Endothelial cell of umbilical vein (primary cell): Measurements from ENCODE around the gene TFAP2A. TPM values are rescaled to one million over a fixed set of nuclear protein-coding genes. Genes with fewer than 3 reads are reported as not detected.

Experiments used
- BruUV-seq: library from RNA; stranded (reverse); fragments of 400-500 nt; replicated peaks from 2 replicates; lab custom pipeline; 2021; lab: Mats Ljungman, UMichigan
- CTCF ChIA-PET: fragments of 300-600, 350-600 bp; sonication (Branson Sonifier 250); formaldehyde crosslinking; loops from one replicate; lab custom pipeline; 2021; ENCODE audit warnings: antibody characterized with exemption, inconsistent platforms; lab: Charles Lee
- POLR2A ChIA-PET: fragments of 300-600, 350-600 bp; sonication (Branson Sonifier 250); formaldehyde crosslinking; loops from one replicate; lab custom pipeline; 2021; ENCODE audit warnings: antibody characterized with exemption, inconsistent platforms; lab: Charles Lee
- DNase-seq: peaks from one replicate; pipeline ENCODE4 v3.0.0-alpha.2; 2011; ENCODE audit warnings: low read depth, low spot score
- FAIRE-seq: peaks from 2 replicates; lab custom pipeline; 2011; peaks lifted over from hg19 to GRCh38; lab: Jason Lieb, UNC
- H2AFZ ChIP-seq: 2 replicates; pipeline ENCODE4 v1.6.0; 2012; ENCODE audit warnings: low read depth, low read length, control low read depth, inconsistent platforms
- H3K27ac ChIP-seq: 2 replicates; pipeline ENCODE4 v1.5.1; 2011; ENCODE audit warnings: low read depth, mild to moderate bottlenecking, control low read depth, low read length, moderate library complexity; ENCODE audit not compliant: insufficient read depth
- H3K27me3 ChIP-seq, 2 experiments: 2 replicates each; pipeline versions ENCODE4 v1.6.0 to v1.6.1; 2011; ENCODE audit warnings: low read length in 2 of 2, mixed read lengths in 1 of 2; ENCODE audit not compliant: control insufficient read depth in 2 of 2, insufficient read depth in 2 of 2
- H3K36me3 ChIP-seq, 2 experiments: 2 replicates in 1 of 2; 3 replicates in 1 of 2; pipeline ENCODE4 v1.5.1; 2011; ENCODE audit warnings: low read length in 2 of 2, mild to moderate bottlenecking in 1 of 2, moderate library complexity in 1 of 2; ENCODE audit not compliant: control insufficient read depth in 2 of 2, insufficient read depth in 2 of 2; ENCODE audit errors: extremely low read depth in 1 of 2
- H3K4me1 ChIP-seq: 3 replicates; pipeline ENCODE4 v1.5.1; 2011; ENCODE audit warnings: mild to moderate bottlenecking, low read length; ENCODE audit not compliant: control insufficient read depth, insufficient read depth; ENCODE audit errors: extremely low read depth
- H3K4me2 ChIP-seq: 2 replicates; pipeline ENCODE4 v1.6.1; 2011; ENCODE audit warnings: low read length, control low read depth, mixed read lengths; ENCODE audit not compliant: insufficient read depth
- H3K4me3 ChIP-seq, 3 experiments: fragments of 200-600 bp in 1 of 3; sonication (generic), shearing (Covaris generic) in 1 of 3; replicated peaks in 1 of 3; 2 replicates each; pipeline ENCODE4 v1.5.1; 2011 to 2016; ENCODE audit warnings: control low read depth in 3 of 3, low read length in 3 of 3, mild to moderate bottlenecking in 2 of 3, inconsistent platforms in 1 of 3, low read depth in 1 of 3, moderate library complexity in 1 of 3; ENCODE audit not compliant: insufficient read depth in 1 of 3
- H3K79me2 ChIP-seq: 2 replicates; pipeline ENCODE4 v1.6.0; 2012; ENCODE audit warnings: low read length, inconsistent platforms; ENCODE audit not compliant: control insufficient read depth, insufficient read depth
- H3K9ac ChIP-seq: replicated peaks from 2 replicates; pipeline ENCODE3; 2011; ENCODE audit warnings: low read length, control low read depth; ENCODE audit not compliant: insufficient read depth; ENCODE audit errors: extremely low read depth
- H3K9me1 ChIP-seq: replicated peaks from 3 replicates; pipeline ENCODE4 v1.6.0; 2011; ENCODE audit warnings: mild to moderate bottlenecking, low read length; ENCODE audit not compliant: control insufficient read depth, insufficient read depth; ENCODE audit errors: extremely low read depth
- H3K9me3 ChIP-seq: replicated peaks from 2 replicates; pipeline ENCODE4 v1.5.1; 2012; ENCODE audit warnings: low read length, inconsistent platforms; ENCODE audit not compliant: control insufficient read depth, insufficient read depth
- H4K20me1 ChIP-seq: replicated peaks from 2 replicates; pipeline ENCODE3; 2011; ENCODE audit warnings: mild to moderate bottlenecking, low read length; ENCODE audit not compliant: control insufficient read depth, insufficient read depth; ENCODE audit errors: extremely low read depth
- EZH2 ChIP-seq: IDR thresholded peaks from 2 replicates; pipeline ENCODE4 v1.6.1; 2012; ENCODE audit warnings: borderline replicate concordance, low read depth, mild to moderate bottlenecking, moderate library complexity, low read length, inconsistent platforms; ENCODE audit not compliant: severe bottlenecking
- GATA2 ChIP-seq: IDR thresholded peaks from 2 replicates; pipeline ENCODE4 v1.7.0; 2011; ENCODE audit warnings: low read depth, mild to moderate bottlenecking, moderate library complexity, mixed read lengths, low read length; ENCODE audit not compliant: insufficient read length, insufficient read depth
- POLR2A ChIP-seq: IDR thresholded peaks from 2 replicates; pipeline ENCODE4 v1.6.1; 2012; ENCODE audit warnings: low read depth, mild to moderate bottlenecking, control low read depth, low read length
- dilution Hi-C: fragments of 300-500 bp; cut with MboI; formaldehyde crosslinking; loops from one replicate; pipeline ENCODE4 v1.15.0; 2019; ENCODE audit warnings: low sequenced_read_pairs; ENCODE audit not compliant: extremely low pct_ligation_motif_present
- intact Hi-C: fragments of 100-400 bp; cut with micrococcal nuclease; formaldehyde crosslinking; loops from one replicate; pipeline ENCODE4 v1.10.0; 2022
- polyA plus RNA-seq, 4 experiments: library from polyadenylated mRNA; depleted of rRNA in 3 of 4; stranded (reverse) in 3 of 4; unstranded in 1 of 4; fragments of >200 nt; gene quantifications; 2 replicates each; pipeline versions ENCODE4 v1.2.1 to v1.2.3, GENCODE V29; 2011 to 2012; ENCODE audit warnings: missing spikeins in 1 of 4
- total RNA-seq: library from RNA; stranded (reverse); gene quantifications from 2 replicates; pipeline ENCODE4 v1.2.3, GENCODE V29; 2021
- TF ChIP-seq, protein P1 (sequence below): IDR thresholded peaks from 2 replicates; pipeline ENCODE4 v1.6.1; 2011; ENCODE audit not compliant: insufficient read depth, insufficient read length
- TF ChIP-seq, protein P2 (sequence below), 2 donors: IDR thresholded peaks; 1 replicate in 1 of 2; 2 replicates in 1 of 2; pipeline ENCODE4 v1.5.1; 2011; ENCODE audit warnings: low read length in 2 of 2, mild to moderate bottlenecking in 2 of 2, moderate library complexity in 2 of 2, control low read depth in 1 of 2, inconsistent platforms in 1 of 2, low read depth in 1 of 2; ENCODE audit not compliant: insufficient read depth in 1 of 2; ENCODE audit errors: extremely low read depth in 1 of 2

The TFAP2A gene
- total and polyA plus RNA-seq, 2 donors (not counting 3 experiments of a cell fraction or from before 2014, with no cell fraction given), result 0.06 TPM; not detected in 1

DNA sequence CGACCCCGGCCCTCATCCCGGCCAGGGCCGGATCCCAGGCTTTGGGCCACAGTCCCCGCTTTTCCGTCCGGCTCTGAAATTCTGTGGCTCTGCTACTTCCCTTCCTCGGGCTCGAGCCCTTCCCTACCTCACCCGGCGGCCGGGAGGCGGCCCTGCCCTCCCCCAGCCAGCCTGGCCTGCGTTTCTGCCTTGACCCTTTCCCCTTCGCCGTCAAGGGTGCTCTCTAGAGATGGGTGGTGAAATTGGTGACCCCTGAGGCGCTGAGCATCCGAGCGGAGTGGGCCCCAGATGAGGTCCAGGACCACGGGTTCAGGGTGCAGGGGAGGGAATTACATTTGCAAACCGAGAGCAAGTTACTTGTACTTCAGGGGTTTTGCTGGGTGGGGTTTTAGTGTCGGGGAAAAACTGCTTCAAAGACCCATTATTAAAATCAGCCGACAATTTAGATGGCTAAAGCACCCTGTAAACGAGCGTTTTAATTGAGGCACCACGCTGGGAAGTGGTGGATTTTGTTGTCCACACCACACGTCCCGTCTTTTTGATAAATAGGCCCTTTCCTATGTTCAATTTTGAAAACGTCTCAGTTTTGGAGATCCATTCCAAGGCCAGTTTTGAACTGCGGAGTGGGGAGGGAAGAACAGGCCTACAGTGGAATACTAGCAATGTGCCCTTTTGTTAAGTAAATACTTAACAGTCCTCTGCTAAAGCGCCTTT is 9.9 kb downstream of the TFAP2A start:
- Histone ChIP-seq H2AFZ (peak overlapping the region; percentile 100), H4K20me1 (no peaks in the 10 kb centered on the region), H3K9ac (no peak overlapping the region), H3K9me3 (no peaks in the 10 kb centered on the region), H3K9me1 (no peaks in the 10 kb centered on the region), H3K4me1 (peaks cover 13% of the 10 kb centered on the region), H3K27ac (no peak overlapping the region), H3K4me3 (peak overlapping the region in 2 of 3 experiments; percentile 38 to 48), H3K79me2 (no peaks in the 10 kb centered on the region), H3K36me3 (no peaks in the 10 kb centered on the region), H3K27me3 (peaks cover 56 to 79% of the 10 kb centered on the region in 2 experiments), H3K4me2 (peak overlapping the region; percentile 56)
- CTCF ChIA-PET, result interaction anchor here (1.0 to 1.2 kb wide), 2 partner anchors 11 to 1422 kb away, joined by 3 to 5 read pairs; no protein-coding TSS in a partner anchor
- TF ChIP-seq POLR2A, result no peak
- peak; percentile 48 for TF ChIP-seq EZH2
- dilution Hi-C loops, result no loop called here
- intact Hi-C loops, result loop anchor here (5.0 kb wide), 1 partner anchor 1132 kb away; the partner anchor contains the start of gene TMEM170B
- FAIRE-seq, result no peak
- TSS peak; percentile 86 for BruUV-seq
- POLR2A ChIA-PET, result no interaction called here
- no peak for DNase-seq

DNA sequence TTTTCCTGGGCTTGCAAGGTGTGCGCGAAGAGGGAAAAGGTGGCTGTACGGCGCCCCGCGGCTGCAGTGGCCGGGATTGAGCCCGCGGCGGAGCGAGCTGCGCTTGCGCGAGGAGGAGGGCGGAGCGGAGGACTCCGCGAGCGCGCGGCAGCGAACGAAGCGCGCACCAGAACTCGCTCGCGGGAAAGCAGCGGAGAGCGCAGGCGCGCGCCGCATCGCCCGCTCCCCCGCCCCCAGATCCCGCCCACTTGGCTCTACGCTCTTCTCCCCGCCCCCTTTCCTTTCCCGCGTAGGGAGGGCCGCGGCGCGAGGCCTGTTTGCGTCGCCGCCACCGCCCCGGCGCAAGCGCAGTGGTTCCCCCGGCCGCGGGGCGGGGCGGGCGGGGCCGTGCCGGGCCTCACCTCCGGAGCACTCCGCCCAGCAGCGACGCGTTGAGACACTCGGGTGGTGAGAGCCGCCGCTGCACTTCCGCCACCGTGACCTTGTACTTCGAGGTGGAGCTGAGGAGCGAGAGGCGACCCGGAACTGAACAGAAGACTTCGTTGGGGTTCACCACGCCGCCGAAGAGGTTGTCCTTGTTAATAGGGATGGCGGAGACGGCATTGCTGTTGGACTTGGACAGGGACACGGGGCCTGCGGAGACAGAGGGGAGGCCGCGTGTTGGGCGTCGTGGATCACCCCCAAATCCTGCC is 10.6 kb downstream of the TFAP2A start:
- peak overlapping the region; percentile 29 for H3K9ac ChIP-seq
- BruUV-seq, result no TSS peak
- peaks cover 13% of the 10 kb centered on the region for H3K4me1 ChIP-seq
- CTCF ChIA-PET, result interaction anchor here (0.6 to 1.2 kb wide), 6 partner anchors 10 to 1422 kb away, joined by 3 to 5 read pairs (median 4); no protein-coding TSS in a partner anchor
- intact Hi-C loops (loop anchor here (5.0 kb wide), 1 partner anchor 1133 kb away; the partner anchor contains the start of gene TMEM170B), dilution Hi-C loops (no loop called here)
- H4K20me1 ChIP-seq, result no peaks in the 10 kb centered on the region
- POLR2A ChIA-PET, result no interaction called here
- TF ChIP-seq GATA2, result no peak
- peak; percentile 26 for TF ChIP-seq EZH2
- TF ChIP-seq, protein P1, sequence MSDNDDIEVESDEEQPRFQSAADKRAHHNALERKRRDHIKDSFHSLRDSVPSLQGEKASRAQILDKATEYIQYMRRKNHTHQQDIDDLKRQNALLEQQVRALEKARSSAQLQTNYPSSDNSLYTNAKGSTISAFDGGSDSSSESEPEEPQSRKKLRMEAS, result no peak
- TF ChIP-seq, protein P2, sequence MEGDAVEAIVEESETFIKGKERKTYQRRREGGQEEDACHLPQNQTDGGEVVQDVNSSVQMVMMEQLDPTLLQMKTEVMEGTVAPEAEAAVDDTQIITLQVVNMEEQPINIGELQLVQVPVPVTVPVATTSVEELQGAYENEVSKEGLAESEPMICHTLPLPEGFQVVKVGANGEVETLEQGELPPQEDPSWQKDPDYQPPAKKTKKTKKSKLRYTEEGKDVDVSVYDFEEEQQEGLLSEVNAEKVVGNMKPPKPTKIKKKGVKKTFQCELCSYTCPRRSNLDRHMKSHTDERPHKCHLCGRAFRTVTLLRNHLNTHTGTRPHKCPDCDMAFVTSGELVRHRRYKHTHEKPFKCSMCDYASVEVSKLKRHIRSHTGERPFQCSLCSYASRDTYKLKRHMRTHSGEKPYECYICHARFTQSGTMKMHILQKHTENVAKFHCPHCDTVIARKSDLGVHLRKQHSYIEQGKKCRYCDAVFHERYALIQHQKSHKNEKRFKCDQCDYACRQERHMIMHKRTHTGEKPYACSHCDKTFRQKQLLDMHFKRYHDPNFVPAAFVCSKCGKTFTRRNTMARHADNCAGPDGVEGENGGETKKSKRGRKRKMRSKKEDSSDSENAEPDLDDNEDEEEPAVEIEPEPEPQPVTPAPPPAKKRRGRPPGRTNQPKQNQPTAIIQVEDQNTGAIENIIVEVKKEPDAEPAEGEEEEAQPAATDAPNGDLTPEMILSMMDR (IDR thresholded peaks at IDR 0.05; ENCODE audit: extremely low read depth in 1 of 2, insufficient read depth in 1 of 2, low read depth in 1 of 2, low read length in 2 of 2), result peak; percentile 9 to 37
- H3K4me2 ChIP-seq, result peak overlapping the region; percentile 93
- H3K36me3 ChIP-seq, result no peaks in the 10 kb centered on the region
- DNase-seq, result peak; percentile 90
- peak overlapping the region; percentile 100 for H2AFZ ChIP-seq
- H3K9me1 ChIP-seq, result no peaks in the 10 kb centered on the region
- peak; percentile 89 for FAIRE-seq
- H3K27ac ChIP-seq, result no peak overlapping the region
- no peaks in the 10 kb centered on the region for H3K9me3 ChIP-seq
- H3K27me3 ChIP-seq, result peaks cover 55 to 78% of the 10 kb centered on the region in 2 experiments
- no peaks in the 10 kb centered on the region for H3K79me2 ChIP-seq
- peak overlapping the region; percentile 48 to 80 (median 65) for H3K4me3 ChIP-seq
